Stimulated activated CD4-positive, alpha-beta T cell treated with anti-CD3 and anti-CD28 coated beads, Interleukin-4, amount 100 ng/mL, for 48 hours (primary cell): ENCODE results near the gene MFGE8.

Experiments used
- DNase-seq, 2 donors: peaks; one replicate each; pipeline ENCODE4 v3.0.0-alpha.2; 2020; ENCODE audit warnings: low read depth in 2 of 2

Gene MFGE8

GRCh38 chr15:88872706-88873105 lies 40.5 kb downstream of the MFGE8 start:
- DNase-seq: no peak

DNA sequence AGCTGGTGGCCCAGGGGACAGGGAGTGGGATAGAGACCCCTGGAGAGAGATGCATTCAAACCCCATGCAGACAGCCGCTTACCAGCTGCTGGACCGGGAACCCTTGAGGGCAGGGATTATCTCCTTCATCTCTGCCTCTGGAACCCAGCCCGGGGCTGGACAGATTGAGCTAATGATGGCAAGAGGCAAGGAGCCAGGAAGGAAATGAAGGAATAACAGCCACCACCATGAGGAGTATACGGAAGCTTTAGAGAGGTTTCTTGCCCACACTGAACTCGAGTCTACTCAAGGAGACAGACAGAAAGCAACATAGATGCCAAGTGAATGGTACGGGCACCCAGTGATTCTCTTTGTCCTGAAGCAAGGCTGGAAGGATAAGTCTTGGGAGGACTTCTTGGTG lies 41.1 kb downstream of the MFGE8 start:
- no peak for DNase-seq

- DNase-seq: no peak
Measured at GRCh38 chr15:88871313-88871712, 41.9 kb downstream of the MFGE8 start.

- DNase-seq: no peak
Measured at GRCh38 chr15:88866295-88866881, 46.8 kb downstream of the MFGE8 start.

DNA sequence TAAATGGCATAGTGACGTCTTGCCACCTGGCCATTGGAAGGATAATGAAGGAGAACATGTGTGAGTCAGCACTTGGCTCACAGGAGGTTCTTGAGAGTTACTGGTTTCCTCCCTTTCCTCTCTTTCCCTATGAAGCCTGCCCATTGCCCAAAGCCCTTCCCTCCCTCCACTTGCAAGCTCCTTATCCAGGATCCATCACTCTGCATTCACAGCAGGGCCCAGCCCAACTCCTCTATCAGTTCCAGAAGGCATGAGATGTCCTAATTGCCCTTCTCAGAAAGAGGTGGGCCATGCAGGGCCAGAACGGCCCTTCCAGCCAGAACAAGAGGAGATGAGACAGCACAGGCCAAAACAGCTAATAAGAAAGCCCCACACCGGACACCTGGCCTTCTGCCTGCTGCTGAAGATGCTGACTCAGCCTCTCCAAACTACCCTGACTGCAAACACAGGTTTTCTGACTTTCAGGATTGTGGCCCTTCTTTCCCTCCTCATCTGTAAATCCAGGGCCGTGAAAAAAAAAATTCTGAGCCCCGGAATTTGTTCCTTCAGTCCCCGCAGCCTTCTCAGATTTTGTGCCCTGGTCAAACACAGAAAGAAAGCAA lies 47.6 kb downstream of the MFGE8 start:
- no peak for DNase-seq

DNA sequence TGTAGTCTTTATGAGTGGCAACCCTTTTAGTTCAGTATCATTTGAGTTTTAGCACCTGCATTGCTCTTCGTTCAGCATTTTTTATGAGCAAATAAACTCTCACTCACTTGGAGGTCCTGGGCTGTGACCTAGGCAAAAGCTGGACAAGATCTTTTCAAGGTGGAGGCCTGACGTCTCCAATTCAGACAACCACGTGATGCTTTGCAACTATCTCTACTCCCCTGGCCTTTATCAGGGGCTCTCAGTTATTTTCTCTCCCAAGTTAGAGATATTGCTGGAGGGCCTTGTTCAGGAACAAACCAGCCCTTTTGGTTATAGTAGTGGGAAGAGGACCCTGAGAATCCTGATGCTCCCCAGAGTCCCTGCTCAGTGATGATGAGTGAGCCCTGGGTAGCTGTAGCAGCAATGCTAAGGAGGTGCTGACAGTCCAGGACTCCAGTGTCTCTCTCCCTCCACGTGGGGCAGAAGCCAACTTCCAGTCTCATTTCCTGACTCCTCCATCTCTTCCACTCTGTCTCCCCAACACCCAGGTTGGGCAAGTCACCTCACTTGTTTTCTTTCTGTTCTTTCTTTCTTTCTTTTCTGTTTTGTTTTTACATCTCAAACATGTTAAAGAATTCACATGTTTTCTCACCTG lies 48.2 kb downstream of the MFGE8 start:
- no peak for DNase-seq

GRCh38 chr15:88863412-88863811 lies 49.8 kb downstream of the MFGE8 start:
- DNase-seq: no peak

GRCh38 chr15:88860212-88860611 lies 53.0 kb downstream of the MFGE8 start:
- DNase-seq: no peak

GRCh38 chr15:88859550-88859949 lies 53.6 kb downstream of the MFGE8 start:
- no peak for DNase-seq

GRCh38 chr15:88858934-88859333 lies 54.2 kb downstream of the MFGE8 start:
- DNase-seq: no peak

- no peak for DNase-seq
Measured at GRCh38 chr15:88852476-88852875, 60.7 kb downstream of the MFGE8 start.

GRCh38 chr15:88849376-88850072 lies 63.7 kb downstream of the MFGE8 start:
- no peak for DNase-seq
